GM23338 (cell line): Measurements from ENCODE around the gene BRME1. TPM values are rescaled to one million over a fixed set of nuclear protein-coding genes. Genes with fewer than 3 reads are reported as not detected.

ENCODE experiments used
- ATAC-seq: fragments of 200-7000 bp; cut with Tn5 transposase; 3 replicates; pipeline ENCODE4 v1.9.1; 2020
- DNase-seq: peaks from one replicate; pipeline ENCODE4 v3.0.0-alpha.2; 2015; ENCODE audit warnings: low spot score
- H2AFZ ChIP-seq: fragments of 200-600 bp; sonication (generic); 2 replicates; pipeline ENCODE4 v1.8.0; 2016; ENCODE audit warnings: antibody characterized with exemption, mild to moderate bottlenecking, moderate library complexity
- H3F3A ChIP-seq: fragments of 200-600 bp; sonication (generic); replicated peaks from 2 replicates; pipeline ENCODE4 v1.8.0; 2017; ENCODE audit warnings: antibody characterized with exemption, mixed run types, low read depth
- H3K27ac ChIP-seq: fragments of 200-600 bp; sonication (generic); 2 replicates; pipeline ENCODE4 v1.6.1; 2016; ENCODE audit warnings: low read depth
- H3K27me3 ChIP-seq: fragments of 200-600 bp; sonication (generic); 2 replicates; pipeline ENCODE4 v1.8.0; 2016; ENCODE audit warnings: mild to moderate bottlenecking, mixed run types, moderate library complexity; ENCODE audit not compliant: insufficient read depth
- H3K36me3 ChIP-seq: fragments of 200-600 bp; sonication (generic); 2 replicates; pipeline ENCODE4 v1.8.0; 2016; ENCODE audit warnings: mild to moderate bottlenecking; ENCODE audit not compliant: insufficient read depth
- H3K4me1 ChIP-seq: fragments of 200-600 bp; sonication (generic); 2 replicates; pipeline ENCODE4 v1.8.0; 2016; ENCODE audit warnings: mild to moderate bottlenecking, moderate library complexity; ENCODE audit not compliant: insufficient read depth
- H3K4me2 ChIP-seq: fragments of 200-600 bp; sonication (generic); 2 replicates; pipeline ENCODE4 v1.7.1; 2017; ENCODE audit warnings: mixed run types
- H3K4me3 ChIP-seq: fragments of 200-600 bp; sonication (generic); 2 replicates; pipeline ENCODE4 v1.6.1; 2016; ENCODE audit warnings: mixed run types
- H3K79me2 ChIP-seq: fragments of 200-600 bp; sonication (generic); replicated peaks from 2 replicates; pipeline ENCODE4 v1.8.0; 2017; ENCODE audit warnings: mild to moderate bottlenecking; ENCODE audit not compliant: insufficient read depth
- H3K9me2 ChIP-seq: fragments of 200-600 bp; sonication (generic); 2 replicates; pipeline ENCODE4 v1.8.0; 2017; ENCODE audit not compliant: insufficient read depth
- H4K20me1 ChIP-seq: fragments of 200-600 bp; sonication (generic); replicated peaks from 2 replicates; pipeline ENCODE4 v1.8.0; 2017; ENCODE audit warnings: mild to moderate bottlenecking; ENCODE audit not compliant: insufficient read depth
- H3K27ac Mint-ChIP-seq: 2 replicates; pipeline ENCODE4 v1.8.0; 2020; ENCODE audit warnings: inconsistent platforms, mild to moderate bottlenecking, moderate library complexity, mixed read lengths
- H3K27me3 Mint-ChIP-seq: 3 replicates; pipeline ENCODE4 v1.8.0; 2022; ENCODE audit warnings: low read depth, mild to moderate bottlenecking, moderate library complexity, mixed read lengths, inconsistent platforms; ENCODE audit not compliant: insufficient read depth, poor library complexity
- H3K36me3 Mint-ChIP-seq: 3 replicates; pipeline ENCODE4 v1.8.0; 2021; ENCODE audit warnings: low read depth, mild to moderate bottlenecking, inconsistent platforms, moderate library complexity, mixed read lengths
- H3K4me1 Mint-ChIP-seq: 3 replicates; pipeline ENCODE4 v1.8.0; 2020; ENCODE audit warnings: mild to moderate bottlenecking, inconsistent platforms, mixed read lengths
- H3K4me3 Mint-ChIP-seq: 3 replicates; pipeline ENCODE4 v1.8.0; 2021; ENCODE audit warnings: moderate library complexity, mild to moderate bottlenecking, inconsistent platforms, mixed read lengths
- H3K9me3 Mint-ChIP-seq: 3 replicates; pipeline ENCODE4 v1.8.0; 2020; ENCODE audit warnings: moderate library complexity, mild to moderate bottlenecking, inconsistent platforms, mixed read lengths
- ETS1 ChIP-seq: IDR thresholded peaks from 2 replicates; pipeline ENCODE4 v1.6.1; 2016; ENCODE audit warnings: antibody characterized with exemption
- EZH2 ChIP-seq: fragments of 200-600 bp; sonication (generic); IDR thresholded peaks from one replicate; pipeline ENCODE4 v1.8.0; 2017; ENCODE audit warnings: antibody characterized with exemption, mild to moderate bottlenecking, low read depth; ENCODE audit not compliant: unreplicated experiment
- EZH2phosphoT487 ChIP-seq: fragments of 200-600 bp; sonication (generic); IDR thresholded peaks from one replicate; pipeline ENCODE4 v1.8.1; 2018; ENCODE audit warnings: antibody characterized with exemption; ENCODE audit not compliant: unreplicated experiment
- NANOG ChIP-seq: IDR thresholded peaks from 2 replicates; pipeline ENCODE4 v1.6.1; 2016; ENCODE audit warnings: antibody characterized with exemption, borderline replicate concordance
- POLR2AphosphoS5 ChIP-seq: IDR thresholded peaks from 2 replicates; pipeline ENCODE4 v1.6.1; 2016; ENCODE audit warnings: antibody characterized with exemption, low read depth
- REST ChIP-seq: IDR thresholded peaks from one replicate; pipeline ENCODE4 v1.6.1; 2018; ENCODE audit warnings: antibody characterized with exemption; ENCODE audit not compliant: unreplicated experiment
- STAT1 ChIP-seq: IDR thresholded peaks from one replicate; pipeline ENCODE4 v1.6.1; 2016; ENCODE audit warnings: antibody characterized with exemption; ENCODE audit not compliant: unreplicated experiment
- ZNF114 ChIP-seq: fragments of 250-450 bp; sonication (Bioruptor Pico); IDR thresholded peaks from 2 replicates; pipeline ENCODE4 v1.5.0; 2020; ENCODE audit warnings: mild to moderate bottlenecking, moderate library complexity
- ZNF331 ChIP-seq: fragments of 250-450 bp; sonication (Bioruptor Pico); IDR thresholded peaks from 2 replicates; pipeline ENCODE4 v1.5.0; 2020; ENCODE audit warnings: low read depth, mild to moderate bottlenecking, moderate library complexity
- polyA plus RNA-seq: library from polyadenylated mRNA; unstranded; fragments of >200 nt; fragmentation: Nextera tagmentation; extraction: Ambion mirVana; gene quantifications from 2 replicates; pipeline ENCODE4 v1.2.1, GENCODE V29; 2016
- total RNA-seq: library from RNA; depleted of rRNA; stranded (reverse); fragments of >200 nt; shearing (Covaris generic); gene quantifications from 2 replicates; pipeline ENCODE4 v1.2.3, GENCODE V29; 2014
- TF ChIP-seq, protein P1 (sequence below), 2 experiments: fragments of 200-600 bp in 1 of 2; sonication (generic) in 1 of 2; conservative IDR thresholded peaks; 2 replicates each; pipeline versions ENCODE4 v1.5.1 to v1.6.1; 2016 to 2017; ENCODE audit warnings: antibody characterized with exemption in 2 of 2, low read depth in 2 of 2, mild to moderate bottlenecking in 2 of 2, moderate library complexity in 1 of 2

Gene BRME1
- total and polyA plus RNA-seq, 2 experiments from 2014 or later, result 3.9 to 4.0 TPM

GRCh38 chr19:13934785-13935109, 28.8 kb upstream of the BRME1 start (continued):
- no peak for TF ChIP-seq ETS1
- TF ChIP-seq ZNF114 (CRISPR knock-in tag), result no peak

- H3K27ac Mint-ChIP-seq, result peak overlapping the region; percentile 13; the same call in 1 of the 2 replicates
- DNase-seq, result peak; percentile 21
- H3K27ac ChIP-seq, result no peak overlapping the region
- no peak overlapping the region for H2AFZ ChIP-seq
- peaks cover 9% of the 10 kb centered on the region for H3K27me3 Mint-ChIP-seq
- TF ChIP-seq ZNF114 (CRISPR knock-in tag) (no peak), EZH2phosphoT487 (no peak), REST (no peak)
- no peak overlapping the region for H3K4me3 ChIP-seq
- no peaks in the 10 kb centered on the region for H3K36me3 ChIP-seq
- H3K9me3 Mint-ChIP-seq, result no peaks in the 10 kb centered on the region; the same call in 2 of the 3 replicates
- H3K36me3 Mint-ChIP-seq, result peaks cover 6% of the 10 kb centered on the region
- H3K9me2 ChIP-seq, result no peaks in the 10 kb centered on the region
- no peaks in the 10 kb centered on the region for H3K27me3 ChIP-seq
- no peaks in the 10 kb centered on the region; the same call in 1 of the 2 replicates for H4K20me1 ChIP-seq
- no peak for ATAC-seq
- no peak overlapping the region for H3K4me2 ChIP-seq
- peaks cover 31% of the 10 kb centered on the region for H3K4me1 Mint-ChIP-seq
- peaks cover 15% of the 10 kb centered on the region for H3F3A ChIP-seq
- H3K79me2 ChIP-seq, result no peaks in the 10 kb centered on the region
- peaks cover 9% of the 10 kb centered on the region; the same call in 1 of the 2 replicates for H3K4me1 ChIP-seq
- H3K4me3 Mint-ChIP-seq, result no peak overlapping the region
These were observed 27.0 kb upstream of the BRME1 start for GRCh38 chr19:13932911-13933393.

DNA sequence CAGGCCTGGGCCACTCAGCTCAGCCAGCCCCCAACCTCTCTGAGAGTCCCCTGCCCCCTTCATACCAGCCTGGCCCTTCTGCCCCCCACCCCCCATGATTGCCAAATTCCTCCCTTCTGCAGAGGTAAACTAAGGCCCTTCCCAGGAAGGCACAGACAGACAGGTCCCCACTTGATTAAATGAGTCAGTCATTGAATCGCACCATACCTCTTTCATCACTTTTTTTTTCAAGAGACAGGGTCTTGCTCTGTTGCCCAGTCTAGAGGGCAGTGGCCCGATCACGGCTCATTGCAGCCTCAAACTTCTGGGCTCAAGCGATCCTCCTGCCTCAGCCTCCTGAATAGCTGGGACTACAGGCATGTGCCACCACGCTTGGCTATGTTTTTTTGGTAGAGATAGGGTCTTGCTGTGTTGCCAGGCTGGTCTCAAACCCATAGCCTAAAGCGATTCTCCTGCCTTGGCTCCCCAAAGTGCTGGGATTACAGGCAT, 26.3 kb upstream of the BRME1 start:
- Histone ChIP-seq H3F3A (peaks cover 15% of the 10 kb centered on the region), H3K4me3 (no peak overlapping the region), H3K79me2 (no peaks in the 10 kb centered on the region), H3K4me2 (no peak overlapping the region), H3K36me3 (no peaks in the 10 kb centered on the region), H2AFZ (no peak overlapping the region), H3K27me3 (no peaks in the 10 kb centered on the region), H3K9me2 (no peaks in the 10 kb centered on the region), H3K4me1 (peaks cover 9% of the 10 kb centered on the region; the same call in 1 of the 2 replicates), H4K20me1 (no peaks in the 10 kb centered on the region; the same call in 1 of the 2 replicates), H3K27ac (no peak overlapping the region)
- Mint-ChIP-seq H3K9me3 (no peaks in the 10 kb centered on the region; the same call in 2 of the 3 replicates), H3K4me3 (no peak overlapping the region), H3K27ac (no peak overlapping the region), H3K36me3 (peaks cover 8% of the 10 kb centered on the region), H3K4me1 (peaks cover 26% of the 10 kb centered on the region), H3K27me3 (peaks cover 7% of the 10 kb centered on the region)
- no peak for TF ChIP-seq POLR2AphosphoS5
- TF ChIP-seq STAT1, result no peak
- no peak for TF ChIP-seq ETS1
- TF ChIP-seq, protein P1, sequence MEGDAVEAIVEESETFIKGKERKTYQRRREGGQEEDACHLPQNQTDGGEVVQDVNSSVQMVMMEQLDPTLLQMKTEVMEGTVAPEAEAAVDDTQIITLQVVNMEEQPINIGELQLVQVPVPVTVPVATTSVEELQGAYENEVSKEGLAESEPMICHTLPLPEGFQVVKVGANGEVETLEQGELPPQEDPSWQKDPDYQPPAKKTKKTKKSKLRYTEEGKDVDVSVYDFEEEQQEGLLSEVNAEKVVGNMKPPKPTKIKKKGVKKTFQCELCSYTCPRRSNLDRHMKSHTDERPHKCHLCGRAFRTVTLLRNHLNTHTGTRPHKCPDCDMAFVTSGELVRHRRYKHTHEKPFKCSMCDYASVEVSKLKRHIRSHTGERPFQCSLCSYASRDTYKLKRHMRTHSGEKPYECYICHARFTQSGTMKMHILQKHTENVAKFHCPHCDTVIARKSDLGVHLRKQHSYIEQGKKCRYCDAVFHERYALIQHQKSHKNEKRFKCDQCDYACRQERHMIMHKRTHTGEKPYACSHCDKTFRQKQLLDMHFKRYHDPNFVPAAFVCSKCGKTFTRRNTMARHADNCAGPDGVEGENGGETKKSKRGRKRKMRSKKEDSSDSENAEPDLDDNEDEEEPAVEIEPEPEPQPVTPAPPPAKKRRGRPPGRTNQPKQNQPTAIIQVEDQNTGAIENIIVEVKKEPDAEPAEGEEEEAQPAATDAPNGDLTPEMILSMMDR (conservative IDR thresholded peaks at IDR 0.05; ENCODE audit: low read depth in 2 of 2), result no peak
- TF ChIP-seq EZH2, result no peak
- TF ChIP-seq ZNF331 (CRISPR knock-in tag), result no peak
- no peak for TF ChIP-seq ZNF114 (CRISPR knock-in tag)
- TF ChIP-seq NANOG, result no peak
- ATAC-seq, result no peak
- DNase-seq, result no peak
